Activated T-cell treated with anti-CD3 and anti-CD28 coated beads for 1 hour (primary cell): ENCODE measurements around the gene GCDH.
"Not testable (repeated sequence)": the region's sequence is repeated elsewhere in the genome, so short reads cannot be mapped to it uniquely, and the experiment has no call there.

ENCODE experiments used
- DNase-seq: peaks from one replicate; pipeline ENCODE4 v3.0.0-alpha.2; 2020; ENCODE audit warnings: low read depth

GCDH gene

DNA sequence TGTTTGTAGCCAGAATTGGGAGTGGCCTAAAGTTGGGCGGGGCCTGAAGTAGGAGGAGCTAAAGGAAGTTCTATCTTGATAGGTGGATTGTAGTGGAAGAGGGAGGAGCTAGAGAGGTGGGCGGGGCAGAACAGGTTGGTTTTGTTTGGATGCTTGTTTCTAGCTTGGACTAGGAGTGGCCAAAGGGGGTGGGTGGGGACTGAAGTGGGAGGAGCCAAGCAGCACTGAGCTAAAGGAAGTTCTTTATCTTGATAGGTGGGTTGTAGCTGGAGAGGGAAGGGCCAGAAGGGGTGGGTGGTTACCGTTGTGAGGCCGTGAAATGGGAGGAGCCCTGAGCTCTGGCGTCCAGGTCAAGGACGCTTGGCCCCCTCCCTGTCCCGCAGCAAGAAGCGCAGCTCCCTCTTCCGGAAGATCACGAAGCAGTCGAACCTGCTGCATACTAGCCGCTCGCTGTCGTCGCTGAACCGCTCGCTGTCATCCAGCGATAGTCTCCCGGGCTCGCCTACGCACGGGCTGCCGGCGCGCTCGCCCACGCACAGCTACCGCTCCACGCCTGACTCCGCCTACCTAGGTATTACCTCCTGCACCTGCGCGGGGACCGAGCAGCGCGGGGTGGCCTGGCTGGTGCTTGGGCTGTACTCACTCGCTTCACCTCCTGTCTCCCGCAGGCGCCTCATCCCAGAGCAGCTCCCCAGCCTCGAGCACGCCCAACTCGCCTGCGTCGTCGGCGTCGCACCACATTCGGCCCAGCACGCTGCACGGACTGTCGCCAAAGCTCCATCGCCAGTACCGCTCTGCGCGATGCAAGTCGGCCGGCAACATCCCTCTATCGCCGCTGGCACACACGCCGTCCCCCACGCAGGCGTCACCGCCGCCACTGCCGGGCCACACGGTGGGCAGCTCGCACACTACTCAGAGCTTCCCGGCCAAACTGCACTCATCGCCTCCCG lies 17.7 kb upstream of the GCDH start:
- DNase-seq = no peak

GRCh38 chr19:12873891-12874745 lies 16.8 kb upstream of the GCDH start:
- DNase-seq = no peak

DNA sequence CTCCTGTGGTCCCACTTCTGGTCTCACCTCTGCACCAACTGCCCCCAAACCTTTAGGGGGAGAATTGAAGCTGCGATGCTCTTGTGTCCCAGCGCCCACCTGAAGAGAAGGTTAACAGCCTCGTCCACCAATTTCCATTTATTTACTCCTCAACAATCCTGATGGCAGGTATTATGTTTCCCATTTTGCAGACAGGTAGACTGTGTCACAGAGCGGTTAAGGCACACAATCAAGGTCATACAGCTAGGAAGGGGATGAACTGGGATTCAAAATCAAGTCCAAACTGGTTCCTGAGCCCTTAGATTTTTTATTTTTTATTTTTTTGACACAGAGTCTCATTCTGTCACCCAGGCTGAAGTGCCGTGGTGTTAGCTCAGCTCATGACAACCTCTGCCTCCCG lies 15.9 kb upstream of the GCDH start:
- DNase-seq = no peak

GRCh38 chr19:12880551-12881171 lies 10.3 kb upstream of the GCDH start:
- DNase-seq = no peak

- DNase-seq = peak; percentile 83
Observed at GRCh38 chr19:12881172-12881808, 9.7 kb upstream of the GCDH start, which contains the start of gene DNASE2. DNASE2 (minus strand) TSS chr19:12881449; CDS start chr19:12881375, 74 bp downstream.

DNA sequence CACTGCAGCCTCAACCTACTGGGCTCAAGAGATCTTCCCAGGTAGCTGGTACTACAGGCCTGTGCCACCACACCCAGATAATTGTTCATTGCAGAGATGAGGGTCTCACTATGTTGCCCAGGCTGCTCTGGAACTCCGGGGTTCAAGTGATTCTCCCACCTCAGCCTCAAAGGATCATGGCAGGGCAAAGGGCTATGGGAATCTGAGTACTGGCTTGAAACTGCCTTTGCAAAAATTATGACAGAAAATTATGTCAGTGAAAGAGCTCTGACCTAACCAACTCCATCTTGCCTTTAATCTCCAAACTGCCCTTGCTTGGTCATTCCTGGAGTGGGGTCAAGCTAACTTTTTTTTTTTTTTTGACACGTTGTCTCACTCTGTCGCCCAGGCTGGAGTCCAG lies 8.4 kb upstream of the GCDH start:
- no peak for DNase-seq

GRCh38 chr19:12884202-12884601 lies 6.8 kb upstream of the GCDH start:
- DNase-seq = no peak

GRCh38 chr19:12884627-12884925 lies 6.4 kb upstream of the GCDH start:
- DNase-seq = no peak

DNA sequence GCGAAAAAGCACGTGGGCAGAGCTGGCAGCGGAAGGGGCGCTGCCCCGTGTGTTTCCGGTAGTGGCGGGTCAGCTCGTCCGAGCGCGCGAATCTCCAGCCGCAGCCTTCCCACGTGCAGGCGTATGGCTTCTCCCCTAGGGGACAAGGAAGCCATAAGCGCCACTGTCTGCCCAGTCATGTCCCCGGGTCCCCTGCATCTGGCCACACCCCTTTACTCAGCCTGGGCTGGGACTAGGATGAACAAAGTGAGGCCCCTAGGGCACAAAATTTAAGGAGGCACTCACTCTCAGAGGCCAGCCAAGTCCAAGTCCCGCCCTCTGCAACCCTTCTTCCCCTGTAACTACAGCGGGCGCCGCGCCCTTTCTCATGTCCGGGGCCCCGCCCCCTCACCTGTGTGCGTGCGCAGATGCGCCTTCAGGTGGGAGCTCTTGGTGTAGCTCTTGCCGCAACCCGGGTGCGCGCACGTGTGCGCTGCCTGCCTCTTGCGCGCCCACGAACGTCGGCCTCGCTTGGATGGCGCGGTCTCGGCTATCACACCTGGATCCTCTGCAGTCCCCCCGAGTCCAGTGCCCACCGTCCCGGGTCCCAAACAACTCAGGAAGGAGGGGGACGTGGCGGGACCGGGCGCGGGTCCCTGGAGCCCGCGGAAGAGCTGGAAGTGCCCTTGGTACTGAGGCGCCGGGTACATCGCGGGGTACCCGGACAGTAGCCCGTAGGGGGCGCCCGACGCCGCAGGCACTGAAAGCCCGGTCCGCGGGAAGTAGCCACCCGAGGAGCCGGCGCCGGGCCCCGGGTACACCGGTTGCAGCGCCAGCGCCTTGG lies 5.8 kb upstream of the GCDH start:
- DNase-seq = peak; percentile 81

GRCh38 chr19:12885749-12886650 lies 5.0 kb upstream of the GCDH start:
- DNase-seq = no peak

- DNase-seq = no peak
Observed at GRCh38 chr19:12886651-12886968, 4.3 kb upstream of the GCDH start.

DNA sequence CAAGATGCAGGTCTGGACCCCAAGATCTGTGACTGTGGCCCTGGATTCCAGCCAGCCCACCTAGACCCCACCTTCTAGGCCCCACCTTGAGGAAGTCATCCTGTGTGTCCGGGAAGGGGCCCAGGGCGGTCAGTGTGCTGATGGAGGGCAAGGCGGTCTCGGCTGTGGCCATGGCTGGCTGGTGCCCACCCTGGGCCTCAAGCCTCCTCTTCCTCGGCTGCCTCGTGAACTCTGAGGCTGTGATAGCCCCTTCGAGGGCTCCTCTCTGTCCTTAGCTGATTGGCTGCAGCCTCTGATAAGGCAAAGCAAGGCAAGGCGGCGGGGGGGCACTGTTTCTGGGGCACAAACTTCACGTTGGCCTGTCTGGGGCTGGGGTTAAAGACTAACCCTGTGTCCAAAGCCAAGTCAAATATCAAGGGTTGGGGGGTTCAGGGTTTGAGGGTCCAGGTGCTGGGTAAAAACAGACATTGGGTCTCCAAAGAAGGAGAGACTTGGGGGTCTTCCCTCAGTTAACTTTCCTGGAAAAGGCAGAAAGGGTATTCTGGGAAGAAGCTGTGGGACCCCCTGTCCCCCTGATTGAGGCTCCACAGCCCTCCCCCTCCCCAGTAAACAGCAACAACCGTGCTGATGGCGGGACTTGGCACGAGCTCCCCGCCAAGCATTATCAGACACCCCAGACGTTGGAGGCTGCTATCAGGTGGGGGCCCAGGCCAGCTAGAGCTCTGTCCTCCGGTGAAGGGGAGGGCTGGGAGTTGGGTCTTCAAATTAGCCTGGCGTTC lies 3.8 kb upstream of the GCDH start, which contains the start of gene KLF1:
KLF1 (minus strand) TSS at position 233 of the 779 bp plus-strand sequence; CDS start at position 172, 61 bp downstream.
- DNase-seq = no peak

DNA sequence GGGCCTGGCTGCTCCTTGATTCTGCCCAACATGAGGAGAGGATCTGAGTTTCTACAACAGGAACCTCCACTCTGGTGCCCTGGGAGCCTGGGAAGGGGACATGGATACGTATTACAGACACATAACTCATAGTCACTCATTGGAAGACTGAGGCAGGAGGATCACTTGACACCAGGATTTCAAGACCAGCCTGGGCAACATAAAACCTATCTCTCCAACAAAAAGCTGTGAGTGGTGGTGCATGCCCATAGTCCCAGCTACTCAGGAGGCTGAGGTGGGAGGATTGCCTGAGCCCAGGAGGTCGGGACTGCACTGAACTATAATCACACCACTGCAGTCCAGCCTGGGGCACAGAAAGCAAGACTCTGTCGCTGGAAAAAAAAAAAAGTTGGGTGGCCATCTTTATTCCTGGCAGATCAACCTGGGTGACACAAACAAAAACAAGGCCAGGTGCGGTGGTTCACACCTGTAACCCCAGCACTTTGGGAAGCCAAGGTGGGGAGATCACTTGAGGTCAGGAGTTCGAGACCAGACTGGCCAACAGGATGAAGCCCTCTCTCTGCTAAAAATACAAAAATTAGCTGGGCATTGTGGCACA lies 2.9 kb upstream of the GCDH start:
- DNase-seq = no peak

DNA sequence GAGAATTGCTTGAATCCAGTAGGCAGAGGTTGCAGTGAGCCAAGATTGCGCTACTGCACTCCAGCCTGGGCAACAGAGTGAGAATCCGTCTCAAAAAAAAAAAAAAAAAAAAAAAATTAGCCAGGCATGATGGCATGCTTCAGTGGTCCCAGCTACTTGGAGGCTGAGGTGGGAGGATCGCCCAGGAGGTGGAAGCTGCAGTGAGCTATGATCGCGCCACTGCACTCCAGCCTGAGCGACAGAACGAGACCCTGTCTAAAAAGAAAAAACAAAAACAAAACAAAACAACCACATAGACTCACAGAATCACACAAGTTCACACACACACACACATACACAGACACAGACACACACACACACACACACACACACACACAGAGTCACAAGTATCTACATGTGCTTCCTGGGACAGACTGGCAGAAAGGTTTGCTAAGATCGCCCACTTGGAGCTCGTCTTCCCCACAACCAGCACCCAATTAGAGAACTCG lies 617 bp upstream of the GCDH start:
- not testable (repeated sequence) for DNase-seq

GRCh38 chr19:12891553-12892021 lies 627 bp downstream of the GCDH start:
- no peak for DNase-seq

- no peak for DNase-seq
Observed at GRCh38 chr19:12893582-12893981, 2.6 kb downstream of the GCDH start.

DNA sequence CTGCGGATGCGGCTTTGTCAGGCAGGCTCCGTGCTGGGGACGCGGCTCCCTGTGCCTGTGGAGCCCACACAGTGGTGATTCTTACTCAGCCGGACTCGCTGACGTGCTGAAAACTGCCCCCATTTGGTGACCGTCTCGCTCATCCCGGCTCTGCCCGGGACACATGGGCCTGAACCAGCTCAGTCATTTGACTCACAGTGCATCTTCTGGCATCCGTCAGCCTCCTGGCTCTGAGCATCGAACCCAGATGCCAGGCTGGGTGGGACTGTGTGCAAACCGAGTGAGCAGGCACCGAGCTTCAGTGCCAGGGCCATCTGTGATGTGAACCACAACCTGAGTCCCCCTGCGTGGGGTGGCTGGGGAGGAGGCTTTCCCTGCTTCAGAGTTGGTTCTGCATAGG lies 5.5 kb downstream of the GCDH start:
- no peak for DNase-seq

- no peak for DNase-seq
Observed at GRCh38 chr19:12899891-12900518, 9.0 kb downstream of the GCDH start.
